ENCODE measurements around the gene A4GALT. TPM values are rescaled to one million over a fixed set of nuclear protein-coding genes. Genes with fewer than 3 reads are reported as not detected.

Gene A4GALT, protein sequence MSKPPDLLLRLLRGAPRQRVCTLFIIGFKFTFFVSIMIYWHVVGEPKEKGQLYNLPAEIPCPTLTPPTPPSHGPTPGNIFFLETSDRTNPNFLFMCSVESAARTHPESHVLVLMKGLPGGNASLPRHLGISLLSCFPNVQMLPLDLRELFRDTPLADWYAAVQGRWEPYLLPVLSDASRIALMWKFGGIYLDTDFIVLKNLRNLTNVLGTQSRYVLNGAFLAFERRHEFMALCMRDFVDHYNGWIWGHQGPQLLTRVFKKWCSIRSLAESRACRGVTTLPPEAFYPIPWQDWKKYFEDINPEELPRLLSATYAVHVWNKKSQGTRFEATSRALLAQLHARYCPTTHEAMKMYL
- total RNA-seq (2021) (13.9 to 22.1 TPM (median 16.8 TPM) in 3 replicates), Bru-seq, nascent RNA (percentile 48 among the genes with signal in this experiment)
- long read RNA-seq, experiment 1, transcript A4GALT-206 (3 exons, 2,141 nt): major isoform, 26 of 36 reads
- long read RNA-seq, experiment 1, partial matches to known transcripts: 2 of 36 reads
- long read RNA-seq, experiment 1, other reads (novel, unspliced or antisense): 7 of 36 reads
- long read RNA-seq, experiment 2, transcript A4GALT-206 (3 exons, 2,141 nt): major isoform, 10 of 20 reads
- long read RNA-seq, experiment 2, partial matches to known transcripts: 0 of 20 reads
- long read RNA-seq, experiment 2, other reads (novel, unspliced or antisense): 7 of 20 reads
- long read RNA-seq, experiment 3, partial matches to known transcripts: 0 of 4 reads
- long read RNA-seq, experiment 3, other reads (novel, unspliced or antisense): 0 of 4 reads

DNA sequence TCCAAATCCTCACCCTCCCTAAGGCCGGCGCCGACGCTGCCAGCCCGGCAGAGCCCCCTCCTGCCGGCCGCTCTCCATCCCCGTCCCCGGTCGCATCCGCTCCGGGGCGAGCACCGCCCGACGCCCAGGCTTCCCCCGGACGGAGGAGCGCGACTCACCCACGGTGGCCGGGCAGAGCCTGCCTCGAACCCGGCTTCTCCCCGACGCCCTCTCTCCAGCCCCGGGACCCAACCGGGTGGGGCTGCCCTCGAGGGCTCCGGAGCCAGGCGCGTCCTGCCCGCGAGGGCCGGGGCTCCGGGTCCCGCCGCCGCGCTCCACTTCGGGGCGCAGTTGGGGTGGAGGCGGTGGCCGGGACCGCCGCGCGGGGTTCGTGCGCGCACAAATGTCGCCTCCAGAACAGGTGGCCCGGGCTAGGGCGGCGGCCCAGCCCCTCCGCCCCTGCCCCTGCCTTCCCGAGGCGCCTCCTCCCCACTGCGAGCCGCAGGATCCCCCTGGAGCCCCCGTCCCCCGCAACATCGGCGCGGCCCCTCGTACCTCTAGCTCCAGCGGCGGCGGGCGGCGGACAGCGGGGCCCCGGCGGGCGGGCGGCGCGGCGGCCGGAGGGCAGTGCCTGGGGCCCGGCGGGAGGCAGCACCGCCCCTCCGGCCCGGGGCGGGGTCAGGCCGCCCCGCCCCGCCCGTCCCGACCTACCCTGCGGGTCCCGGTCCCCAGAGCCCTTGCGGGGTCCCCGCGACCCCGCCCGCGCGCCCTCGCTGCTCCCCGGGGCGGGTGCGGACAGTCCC lies at the start of gene A4GALT:
Gene A4GALT (minus strand): TSS at position 608 of the 782 bp plus-strand sequence. CDS start 26,919 bp downstream, outside the sequence.
- CTCF ChIA-PET: interaction anchor here (0.6 to 2.2 kb wide), 4 partner anchors 136 to 749 kb away, joined by 3 to 5 read pairs (median 3); no protein-coding TSS in a partner anchor
- peak; percentile 45 for DNase-seq (ENCODE audit: low spot score)
- Mint-ChIP-seq H3K9me3 (no peaks in the 10 kb centered on the region), H3K27me3 (ENCODE audit: low read depth) (peaks cover 50% of the 10 kb centered on the region), H3K27ac (no peak within 1 kb of the TSS), H3K4me1 (peaks cover 37% of the 10 kb centered on the region), H3K4me3 (peak within 1 kb of the TSS; percentile 70), H3K36me3 (no peaks in the 10 kb centered on the region)
- peak; percentile 46 for ATAC-seq
- TF ChIP-seq, protein P1, sequence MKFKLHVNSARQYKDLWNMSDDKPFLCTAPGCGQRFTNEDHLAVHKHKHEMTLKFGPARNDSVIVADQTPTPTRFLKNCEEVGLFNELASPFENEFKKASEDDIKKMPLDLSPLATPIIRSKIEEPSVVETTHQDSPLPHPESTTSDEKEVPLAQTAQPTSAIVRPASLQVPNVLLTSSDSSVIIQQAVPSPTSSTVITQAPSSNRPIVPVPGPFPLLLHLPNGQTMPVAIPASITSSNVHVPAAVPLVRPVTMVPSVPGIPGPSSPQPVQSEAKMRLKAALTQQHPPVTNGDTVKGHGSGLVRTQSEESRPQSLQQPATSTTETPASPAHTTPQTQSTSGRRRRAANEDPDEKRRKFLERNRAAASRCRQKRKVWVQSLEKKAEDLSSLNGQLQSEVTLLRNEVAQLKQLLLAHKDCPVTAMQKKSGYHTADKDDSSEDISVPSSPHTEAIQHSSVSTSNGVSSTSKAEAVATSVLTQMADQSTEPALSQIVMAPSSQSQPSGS (CRISPR knock-in tag; IDR thresholded peaks at IDR 0.05; ENCODE audit: borderline replicate concordance, low read depth): no peak
- TF ChIP-seq JAZF1 (CRISPR knock-in tag; IDR thresholded peaks at IDR 0.05) (no peak), TCF7 (CRISPR knock-in tag; IDR thresholded peaks at IDR 0.05; ENCODE audit: low read depth) (no peak), IRF2 (CRISPR knock-in tag; IDR thresholded peaks at IDR 0.05; ENCODE audit: borderline replicate concordance, low read depth) (no peak), ZMAT4 (CRISPR knock-in tag; IDR thresholded peaks at IDR 0.05) (no peak), RELA (CRISPR knock-in tag; IDR thresholded peaks at IDR 0.05; ENCODE audit: borderline replicate concordance) (0 out of 2 replicates have a peak, but pooled peaks have one; percentile 28), CTCF (IDR thresholded peaks at IDR 0.05) (no peak)
- TF ChIP-seq, protein P2, sequence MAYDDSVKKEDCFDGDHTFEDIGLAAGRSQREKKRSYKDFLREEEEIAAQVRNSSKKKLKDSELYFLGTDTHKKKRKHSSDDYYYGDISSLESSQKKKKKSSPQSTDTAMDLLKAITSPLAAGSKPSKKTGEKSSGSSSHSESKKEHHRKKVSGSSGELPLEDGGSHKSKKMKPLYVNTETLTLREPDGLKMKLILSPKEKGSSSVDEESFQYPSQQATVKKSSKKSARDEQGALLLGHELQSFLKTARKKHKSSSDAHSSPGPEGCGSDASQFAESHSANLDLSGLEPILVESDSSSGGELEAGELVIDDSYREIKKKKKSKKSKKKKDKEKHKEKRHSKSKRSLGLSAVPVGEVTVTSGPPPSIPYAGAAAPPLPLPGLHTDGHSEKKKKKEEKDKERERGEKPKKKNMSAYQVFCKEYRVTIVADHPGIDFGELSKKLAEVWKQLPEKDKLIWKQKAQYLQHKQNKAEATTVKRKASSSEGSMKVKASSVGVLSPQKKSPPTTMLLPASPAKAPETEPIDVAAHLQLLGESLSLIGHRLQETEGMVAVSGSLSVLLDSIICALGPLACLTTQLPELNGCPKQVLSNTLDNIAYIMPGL (CRISPR knock-in tag; IDR thresholded peaks at IDR 0.05): peak; percentile 63; the same call in 1 of the 2 replicates
- POLR2A ChIA-PET: interaction anchor here (0.6 kb wide), 1 partner anchor 40 kb away, joined by 4 read pairs; no protein-coding TSS in a partner anchor

DNA sequence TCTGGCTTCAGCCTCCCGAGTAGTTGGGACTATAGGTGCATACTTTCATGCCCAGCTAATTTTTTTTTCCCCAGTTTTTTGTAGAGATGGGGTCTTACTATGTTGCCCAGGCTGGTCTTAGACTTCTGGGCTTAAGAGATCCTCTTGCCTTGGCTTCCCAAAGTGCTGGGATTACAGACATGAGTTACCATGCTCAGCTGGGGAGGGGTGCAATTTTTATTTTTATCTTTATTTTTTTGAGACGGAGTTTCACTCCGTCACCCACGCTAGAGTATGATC lies 49.7 kb upstream of the A4GALT start:
- ChIA-PET POLR2A (no interaction called here), CTCF (interaction anchor here (1.2 kb wide), 1 partner anchor 49 kb away, joined by 3 read pairs; no protein-coding TSS in a partner anchor)
- no peak overlapping the region for H3K27ac Mint-ChIP-seq
- H3K4me3 Mint-ChIP-seq: no peak overlapping the region
- peaks cover 11% of the 10 kb centered on the region for H3K4me1 Mint-ChIP-seq
- no peaks in the 10 kb centered on the region for H3K9me3 Mint-ChIP-seq
- no peak for ATAC-seq
- no peak for DNase-seq (ENCODE audit: low spot score)
- H3K27me3 Mint-ChIP-seq (ENCODE audit: low read depth): no peaks in the 10 kb centered on the region
- no peaks in the 10 kb centered on the region for H3K36me3 Mint-ChIP-seq
- TF ChIP-seq, protein P3, sequence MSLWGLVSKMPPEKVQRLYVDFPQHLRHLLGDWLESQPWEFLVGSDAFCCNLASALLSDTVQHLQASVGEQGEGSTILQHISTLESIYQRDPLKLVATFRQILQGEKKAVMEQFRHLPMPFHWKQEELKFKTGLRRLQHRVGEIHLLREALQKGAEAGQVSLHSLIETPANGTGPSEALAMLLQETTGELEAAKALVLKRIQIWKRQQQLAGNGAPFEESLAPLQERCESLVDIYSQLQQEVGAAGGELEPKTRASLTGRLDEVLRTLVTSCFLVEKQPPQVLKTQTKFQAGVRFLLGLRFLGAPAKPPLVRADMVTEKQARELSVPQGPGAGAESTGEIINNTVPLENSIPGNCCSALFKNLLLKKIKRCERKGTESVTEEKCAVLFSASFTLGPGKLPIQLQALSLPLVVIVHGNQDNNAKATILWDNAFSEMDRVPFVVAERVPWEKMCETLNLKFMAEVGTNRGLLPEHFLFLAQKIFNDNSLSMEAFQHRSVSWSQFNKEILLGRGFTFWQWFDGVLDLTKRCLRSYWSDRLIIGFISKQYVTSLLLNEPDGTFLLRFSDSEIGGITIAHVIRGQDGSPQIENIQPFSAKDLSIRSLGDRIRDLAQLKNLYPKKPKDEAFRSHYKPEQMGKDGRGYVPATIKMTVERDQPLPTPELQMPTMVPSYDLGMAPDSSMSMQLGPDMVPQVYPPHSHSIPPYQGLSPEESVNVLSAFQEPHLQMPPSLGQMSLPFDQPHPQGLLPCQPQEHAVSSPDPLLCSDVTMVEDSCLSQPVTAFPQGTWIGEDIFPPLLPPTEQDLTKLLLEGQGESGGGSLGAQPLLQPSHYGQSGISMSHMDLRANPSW (CRISPR knock-in tag; conservative IDR thresholded peaks at IDR 0.05; ENCODE audit: low read depth): no peak
- TF ChIP-seq ZNF232 (CRISPR knock-in tag; IDR thresholded peaks at IDR 0.05) (no peak), ATF1 (CRISPR knock-in tag; IDR thresholded peaks at IDR 0.05) (no peak)
- TF ChIP-seq, protein P4, sequence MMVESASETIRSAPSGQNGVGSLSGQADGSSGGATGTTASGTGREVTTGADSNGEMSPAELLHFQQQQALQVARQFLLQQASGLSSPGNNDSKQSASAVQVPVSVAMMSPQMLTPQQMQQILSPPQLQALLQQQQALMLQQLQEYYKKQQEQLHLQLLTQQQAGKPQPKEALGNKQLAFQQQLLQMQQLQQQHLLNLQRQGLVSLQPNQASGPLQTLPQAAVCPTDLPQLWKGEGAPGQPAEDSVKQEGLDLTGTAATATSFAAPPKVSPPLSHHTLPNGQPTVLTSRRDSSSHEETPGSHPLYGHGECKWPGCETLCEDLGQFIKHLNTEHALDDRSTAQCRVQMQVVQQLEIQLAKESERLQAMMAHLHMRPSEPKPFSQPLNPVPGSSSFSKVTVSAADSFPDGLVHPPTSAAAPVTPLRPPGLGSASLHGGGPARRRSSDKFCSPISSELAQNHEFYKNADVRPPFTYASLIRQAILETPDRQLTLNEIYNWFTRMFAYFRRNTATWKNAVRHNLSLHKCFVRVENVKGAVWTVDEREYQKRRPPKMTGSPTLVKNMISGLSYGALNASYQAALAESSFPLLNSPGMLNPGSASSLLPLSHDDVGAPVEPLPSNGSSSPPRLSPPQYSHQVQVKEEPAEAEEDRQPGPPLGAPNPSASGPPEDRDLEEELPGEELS (CRISPR knock-in tag; IDR thresholded peaks at IDR 0.05): no peak
- TF ChIP-seq, protein P5, sequence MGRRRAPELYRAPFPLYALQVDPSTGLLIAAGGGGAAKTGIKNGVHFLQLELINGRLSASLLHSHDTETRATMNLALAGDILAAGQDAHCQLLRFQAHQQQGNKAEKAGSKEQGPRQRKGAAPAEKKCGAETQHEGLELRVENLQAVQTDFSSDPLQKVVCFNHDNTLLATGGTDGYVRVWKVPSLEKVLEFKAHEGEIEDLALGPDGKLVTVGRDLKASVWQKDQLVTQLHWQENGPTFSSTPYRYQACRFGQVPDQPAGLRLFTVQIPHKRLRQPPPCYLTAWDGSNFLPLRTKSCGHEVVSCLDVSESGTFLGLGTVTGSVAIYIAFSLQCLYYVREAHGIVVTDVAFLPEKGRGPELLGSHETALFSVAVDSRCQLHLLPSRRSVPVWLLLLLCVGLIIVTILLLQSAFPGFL (CRISPR knock-in tag; IDR thresholded peaks at IDR 0.05; ENCODE audit: borderline replicate concordance): no peak
- TF ChIP-seq, protein P6, sequence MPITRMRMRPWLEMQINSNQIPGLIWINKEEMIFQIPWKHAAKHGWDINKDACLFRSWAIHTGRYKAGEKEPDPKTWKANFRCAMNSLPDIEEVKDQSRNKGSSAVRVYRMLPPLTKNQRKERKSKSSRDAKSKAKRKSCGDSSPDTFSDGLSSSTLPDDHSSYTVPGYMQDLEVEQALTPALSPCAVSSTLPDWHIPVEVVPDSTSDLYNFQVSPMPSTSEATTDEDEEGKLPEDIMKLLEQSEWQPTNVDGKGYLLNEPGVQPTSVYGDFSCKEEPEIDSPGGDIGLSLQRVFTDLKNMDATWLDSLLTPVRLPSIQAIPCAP (CRISPR knock-in tag; IDR thresholded peaks at IDR 0.05): no peak

Data from WTC11 (cell line).